Measurements from ENCODE around the gene MSI1. TPM values are rescaled to one million over a fixed set of nuclear protein-coding genes. Genes with fewer than 3 reads are reported as not detected.

MSI1 gene
- total and polyA plus RNA-seq, 2 of the 13 experiments (the other 11 are each of a cell fraction or from before 2014, with no cell fraction given) = 0.09 to 0.46 TPM

DNA sequence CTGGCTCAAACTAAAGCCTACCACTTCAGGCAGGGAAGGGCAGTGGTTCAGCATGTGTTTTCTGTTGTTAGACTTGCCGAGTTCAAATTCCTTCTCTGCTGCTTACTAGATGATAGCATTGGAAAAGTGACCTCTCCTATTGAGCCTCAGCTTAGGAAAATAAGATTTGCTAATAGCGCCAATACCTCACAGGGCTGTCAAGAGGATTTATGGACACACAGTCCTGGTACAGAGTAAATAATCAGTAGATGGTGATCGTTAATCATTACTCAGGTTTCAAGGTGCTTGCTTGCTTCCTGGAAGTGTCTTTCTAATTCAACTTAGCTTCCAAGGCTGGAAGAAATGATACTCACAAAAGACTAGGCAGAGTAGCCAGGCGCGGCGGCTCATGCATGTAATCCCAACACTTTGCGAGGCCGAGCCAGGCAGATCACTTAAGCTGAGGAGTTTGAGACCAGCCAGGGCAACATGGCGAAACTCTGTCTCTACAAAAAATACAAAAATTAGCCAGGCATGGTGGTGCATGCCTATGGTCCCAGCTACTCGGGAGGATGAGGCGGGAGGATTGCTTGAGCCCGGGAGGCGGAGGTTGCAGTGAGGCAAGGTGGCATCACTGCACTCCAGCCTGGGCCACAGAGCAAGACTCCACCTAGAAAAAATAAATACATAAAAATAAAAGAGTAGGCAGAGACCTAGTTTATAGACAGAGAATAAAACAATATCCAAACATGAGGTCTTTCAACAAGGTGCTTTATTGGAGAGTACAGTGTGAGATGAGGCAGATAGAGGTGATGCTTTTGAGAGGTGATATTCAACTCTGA, 47.4 kb downstream of the MSI1 start (continued):
- TF ChIP-seq SAP130 (CRISPR knock-in tag; IDR thresholded peaks at IDR 0.05; ENCODE audit: low read depth) (peak; percentile 83), POLR2G (IDR thresholded peaks at IDR 0.05; ENCODE audit: low read depth, low read length) (peak; percentile 48; the same call in 1 of the 2 replicates), MTF2 (CRISPR knock-in tag; IDR thresholded peaks at IDR 0.05; ENCODE audit: borderline replicate concordance) (no peak), ZNF660 (CRISPR knock-in tag; IDR thresholded peaks at IDR 0.05; ENCODE audit: borderline replicate concordance, low read depth) (no peak), ZNF292 (CRISPR knock-in tag; IDR thresholded peaks at IDR 0.05; ENCODE audit: borderline replicate concordance, low read depth) (peak; percentile 53; the same call in 1 of the 2 replicates), ZNF513 (CRISPR knock-in tag; conservative IDR thresholded peaks at IDR 0.05) (no peak), NONO (IDR thresholded peaks at IDR 0.05) (no peak), NONO (CRISPR knock-in tag; conservative IDR thresholded peaks at IDR 0.05) (no peak; the same call in 1 of the 2 replicates), KAT2B (IDR thresholded peaks at IDR 0.05; ENCODE audit: borderline replicate concordance, low read depth, low read length) (no peak), ZNF83 (CRISPR knock-in tag; IDR thresholded peaks at IDR 0.05; ENCODE audit: borderline replicate concordance) (no peak), CENPT (CRISPR knock-in tag; IDR thresholded peaks at IDR 0.05; ENCODE audit: low read depth) (no peak), ZNF841 (CRISPR knock-in tag; IDR thresholded peaks at IDR 0.05; ENCODE audit: borderline replicate concordance) (no peak), ZNF567 (CRISPR knock-in tag; IDR thresholded peaks at IDR 0.05; ENCODE audit: borderline replicate concordance) (no peak), ZNF251 (CRISPR knock-in tag; IDR thresholded peaks at IDR 0.05) (no peak), SRY (CRISPR knock-in tag; IDR thresholded peaks at IDR 0.05) (no peak), LCORL (IDR thresholded peaks at IDR 0.05) (no peak), LCORL (CRISPR knock-in tag; IDR thresholded peaks at IDR 0.05) (no peak)
- TF ChIP-seq, protein P1, sequence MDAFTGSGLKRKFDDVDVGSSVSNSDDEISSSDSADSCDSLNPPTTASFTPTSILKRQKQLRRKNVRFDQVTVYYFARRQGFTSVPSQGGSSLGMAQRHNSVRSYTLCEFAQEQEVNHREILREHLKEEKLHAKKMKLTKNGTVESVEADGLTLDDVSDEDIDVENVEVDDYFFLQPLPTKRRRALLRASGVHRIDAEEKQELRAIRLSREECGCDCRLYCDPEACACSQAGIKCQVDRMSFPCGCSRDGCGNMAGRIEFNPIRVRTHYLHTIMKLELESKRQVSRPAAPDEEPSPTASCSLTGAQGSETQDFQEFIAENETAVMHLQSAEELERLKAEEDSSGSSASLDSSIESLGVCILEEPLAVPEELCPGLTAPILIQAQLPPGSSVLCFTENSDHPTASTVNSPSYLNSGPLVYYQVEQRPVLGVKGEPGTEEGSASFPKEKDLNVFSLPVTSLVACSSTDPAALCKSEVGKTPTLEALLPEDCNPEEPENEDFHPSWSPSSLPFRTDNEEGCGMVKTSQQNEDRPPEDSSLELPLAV (CRISPR knock-in tag; conservative IDR thresholded peaks at IDR 0.05; ENCODE audit: low read depth) = no peak
- TF ChIP-seq, protein P2, sequence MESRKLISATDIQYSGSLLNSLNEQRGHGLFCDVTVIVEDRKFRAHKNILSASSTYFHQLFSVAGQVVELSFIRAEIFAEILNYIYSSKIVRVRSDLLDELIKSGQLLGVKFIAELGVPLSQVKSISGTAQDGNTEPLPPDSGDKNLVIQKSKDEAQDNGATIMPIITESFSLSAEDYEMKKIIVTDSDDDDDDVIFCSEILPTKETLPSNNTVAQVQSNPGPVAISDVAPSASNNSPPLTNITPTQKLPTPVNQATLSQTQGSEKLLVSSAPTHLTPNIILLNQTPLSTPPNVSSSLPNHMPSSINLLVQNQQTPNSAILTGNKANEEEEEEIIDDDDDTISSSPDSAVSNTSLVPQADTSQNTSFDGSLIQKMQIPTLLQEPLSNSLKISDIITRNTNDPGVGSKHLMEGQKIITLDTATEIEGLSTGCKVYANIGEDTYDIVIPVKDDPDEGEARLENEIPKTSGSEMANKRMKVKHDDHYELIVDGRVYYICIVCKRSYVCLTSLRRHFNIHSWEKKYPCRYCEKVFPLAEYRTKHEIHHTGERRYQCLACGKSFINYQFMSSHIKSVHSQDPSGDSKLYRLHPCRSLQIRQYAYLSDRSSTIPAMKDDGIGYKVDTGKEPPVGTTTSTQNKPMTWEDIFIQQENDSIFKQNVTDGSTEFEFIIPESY (CRISPR knock-in tag; IDR thresholded peaks at IDR 0.05) = no peak
- TF ChIP-seq, protein P3, sequence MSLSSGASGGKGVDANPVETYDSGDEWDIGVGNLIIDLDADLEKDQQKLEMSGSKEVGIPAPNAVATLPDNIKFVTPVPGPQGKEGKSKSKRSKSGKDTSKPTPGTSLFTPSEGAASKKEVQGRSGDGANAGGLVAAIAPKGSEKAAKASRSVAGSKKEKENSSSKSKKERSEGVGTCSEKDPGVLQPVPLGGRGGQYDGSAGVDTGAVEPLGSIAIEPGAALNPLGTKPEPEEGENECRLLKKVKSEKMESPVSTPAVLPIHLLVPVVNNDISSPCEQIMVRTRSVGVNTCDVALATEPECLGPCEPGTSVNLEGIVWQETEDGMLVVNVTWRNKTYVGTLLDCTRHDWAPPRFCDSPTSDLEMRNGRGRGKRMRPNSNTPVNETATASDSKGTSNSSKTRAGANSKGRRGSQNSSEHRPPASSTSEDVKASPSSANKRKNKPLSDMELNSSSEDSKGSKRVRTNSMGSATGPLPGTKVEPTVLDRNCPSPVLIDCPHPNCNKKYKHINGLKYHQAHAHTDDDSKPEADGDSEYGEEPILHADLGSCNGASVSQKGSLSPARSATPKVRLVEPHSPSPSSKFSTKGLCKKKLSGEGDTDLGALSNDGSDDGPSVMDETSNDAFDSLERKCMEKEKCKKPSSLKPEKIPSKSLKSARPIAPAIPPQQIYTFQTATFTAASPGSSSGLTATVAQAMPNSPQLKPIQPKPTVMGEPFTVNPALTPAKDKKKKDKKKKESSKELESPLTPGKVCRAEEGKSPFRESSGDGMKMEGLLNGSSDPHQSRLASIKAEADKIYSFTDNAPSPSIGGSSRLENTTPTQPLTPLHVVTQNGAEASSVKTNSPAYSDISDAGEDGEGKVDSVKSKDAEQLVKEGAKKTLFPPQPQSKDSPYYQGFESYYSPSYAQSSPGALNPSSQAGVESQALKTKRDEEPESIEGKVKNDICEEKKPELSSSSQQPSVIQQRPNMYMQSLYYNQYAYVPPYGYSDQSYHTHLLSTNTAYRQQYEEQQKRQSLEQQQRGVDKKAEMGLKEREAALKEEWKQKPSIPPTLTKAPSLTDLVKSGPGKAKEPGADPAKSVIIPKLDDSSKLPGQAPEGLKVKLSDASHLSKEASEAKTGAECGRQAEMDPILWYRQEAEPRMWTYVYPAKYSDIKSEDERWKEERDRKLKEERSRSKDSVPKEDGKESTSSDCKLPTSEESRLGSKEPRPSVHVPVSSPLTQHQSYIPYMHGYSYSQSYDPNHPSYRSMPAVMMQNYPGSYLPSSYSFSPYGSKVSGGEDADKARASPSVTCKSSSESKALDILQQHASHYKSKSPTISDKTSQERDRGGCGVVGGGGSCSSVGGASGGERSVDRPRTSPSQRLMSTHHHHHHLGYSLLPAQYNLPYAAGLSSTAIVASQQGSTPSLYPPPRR (CRISPR knock-in tag; IDR thresholded peaks at IDR 0.05; ENCODE audit: borderline replicate concordance) = peak; percentile 34; the same call in 1 of the 2 replicates
